Hepatocyte (in vitro differentiated cells): ENCODE measurements around the gene DUSP16.

Experiments
- CTCF ChIP-seq: fragments of 200-600 bp; sonication (generic); IDR thresholded peaks from 2 replicates; pipeline ENCODE4 v1.5.1; 2016; ENCODE audit warnings: antibody characterized with exemption, mild to moderate bottlenecking; ENCODE audit not compliant: poor library complexity
- EZH2 ChIP-seq: fragments of 200-600 bp; sonication (generic); IDR thresholded peaks from 2 replicates; pipeline ENCODE4 v1.6.1; 2016; ENCODE audit warnings: antibody characterized with exemption, mild to moderate bottlenecking, borderline replicate concordance
- EZH2phosphoT487 ChIP-seq: fragments of 200-600 bp; sonication (generic); IDR thresholded peaks from one replicate; pipeline ENCODE4 v1.6.1; 2018; ENCODE audit warnings: antibody characterized with exemption, mild to moderate bottlenecking, low read depth, moderate library complexity; ENCODE audit not compliant: unreplicated experiment, severe bottlenecking

GRCh38 chr12:12501121-12501520 is 61.5 kb downstream of the DUSP16 start:
- TF ChIP-seq CTCF (no peak), EZH2 (no peak), EZH2phosphoT487 (no peak)
